ENCODE data around the gene MZB1. TPM values are rescaled to one million over a fixed set of nuclear protein-coding genes. Genes with fewer than 3 reads are reported as not detected.

Gene MZB1
- total and polyA plus RNA-seq, 2 of the 8 experiments (the other 6 are each of a cell fraction or from before 2014, with no cell fraction given): 0.39 to 0.47 TPM

DNA sequence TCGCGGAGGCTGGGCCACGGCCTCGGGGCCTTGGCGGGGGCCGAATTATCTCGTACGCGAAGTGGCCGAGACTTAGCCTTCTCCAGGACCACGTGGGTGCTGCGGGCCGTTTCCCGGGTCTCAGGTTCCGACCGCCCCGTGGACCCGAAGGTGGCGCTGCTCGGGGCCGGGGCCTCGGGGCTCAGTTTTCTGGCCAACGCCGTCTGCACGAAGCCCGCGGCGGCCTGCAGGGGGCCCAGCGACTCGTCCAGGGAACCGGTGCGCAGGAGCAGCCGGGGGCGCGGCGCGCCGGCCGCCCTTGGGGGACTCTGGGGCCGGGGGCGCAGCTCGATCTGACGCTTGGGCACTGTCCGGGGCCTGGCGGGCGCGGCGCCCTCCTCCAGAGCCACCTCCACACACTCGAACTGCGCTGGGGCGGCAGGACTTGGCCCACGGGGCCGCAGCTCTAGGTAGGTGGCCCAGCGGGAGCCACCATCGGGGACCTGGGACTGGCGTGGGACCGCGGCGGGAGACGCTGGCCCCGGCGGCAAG lies 4.5 kb upstream of the MZB1 start:
- Histone ChIP-seq H2BK15ac (ENCODE audit: low read length) (no peak overlapping the region), H3K4me2 (ENCODE audit: insufficient read depth in 1 of 2, low read depth in 2 of 2, low read length in 2 of 2) (peak overlapping the region; percentile 82 to 85), H4K5ac (ENCODE audit: insufficient read length, low read depth, low read length) (no peak overlapping the region), H4K20me1 (replicated peaks in 1 of 2; ENCODE audit: control insufficient read depth in 1 of 2, insufficient read depth in 2 of 2, low read length in 2 of 2) (peaks cover 0 to 3% of the 10 kb centered on the region in 2 experiments), H3K14ac (ENCODE audit: insufficient read length) (no peak overlapping the region), H2BK120ac (replicated peaks; ENCODE audit: low read depth, low read length) (no peak overlapping the region), H4K91ac (replicated peaks; ENCODE audit: insufficient read length, low read length) (peak overlapping the region; percentile 62), H3K23ac (ENCODE audit: insufficient read length) (no peak overlapping the region), H3K9ac (replicated peaks in 1 of 4; ENCODE audit: extremely low read depth in 1 of 4, low read depth in 3 of 4, low read length in 3 of 4) (peak overlapping the region in 3 of 4 experiments; percentile 32 to 37 (median 34); a peak in 5 of 7 replicates), H3K27me3 (replicated peaks in 1 of 4; ENCODE audit: control insufficient read depth in 3 of 4, extremely low read depth in 1 of 4, insufficient read depth in 3 of 4, low read length in 3 of 4) (peaks cover 14 to 34% (median 28%) of the 10 kb centered on the region in 4 experiments; a peak in 6 of 7 replicates), H2BK20ac (ENCODE audit: low read length) (no peak overlapping the region), H2AFZ (ENCODE audit: low read length) (peak overlapping the region; percentile 56; the same call in 1 of the 2 replicates), H4K8ac (ENCODE audit: extremely low read depth, insufficient read depth, low read length) (peak overlapping the region; percentile 74; the same call in 1 of the 2 replicates), H3K79me2 (ENCODE audit: control insufficient read depth in 1 of 2, insufficient read depth in 2 of 2, low read length in 2 of 2) (no peaks in the 10 kb centered on the region), H3K9me3 (ENCODE audit: insufficient read depth in 2 of 2, low read depth in 1 of 2, low read length in 1 of 2) (no peaks in the 10 kb centered on the region), H3K4me1 (replicated peaks in 1 of 4; ENCODE audit: control insufficient read depth in 3 of 4, insufficient read depth in 4 of 4, low read length in 3 of 4) (peaks cover 0 to 29% (median 15%) of the 10 kb centered on the region in 4 experiments; a peak in 6 of 7 replicates), H3K56ac (replicated peaks; ENCODE audit: insufficient read length, low read depth, low read length) (no peak overlapping the region), H3K18ac (ENCODE audit: extremely low read depth, low read length) (peak overlapping the region; percentile 71), H2BK5ac (ENCODE audit: low read depth, low read length) (no peak overlapping the region), H3K27ac (ENCODE audit: low read depth, low read length) (no peak overlapping the region), H2BK12ac (ENCODE audit: low read depth, low read length) (no peak overlapping the region), H3K4ac (replicated peaks; ENCODE audit: insufficient read length, low read depth, low read length) (no peak overlapping the region), H3K79me1 (ENCODE audit: low read depth, low read length) (no peaks in the 10 kb centered on the region), H3K23me2 (ENCODE audit: low read depth, low read length) (peaks cover 27% of the 10 kb centered on the region; the same call in 1 of the 2 replicates), H3K36me3 (ENCODE audit: control insufficient read depth in 2 of 4, insufficient read depth in 4 of 4, low read length in 3 of 4) (no peaks in the 10 kb centered on the region), H3K4me3 (ENCODE audit: extremely low read depth in 1 of 4, insufficient read depth in 2 of 4, low read depth in 3 of 4, low read length in 4 of 4) (peak overlapping the region; percentile 42 to 68 (median 54)), H2AK5ac (ENCODE audit: low read depth, low read length) (no peak overlapping the region)
- DNase-seq (ENCODE audit: low read depth in 1 of 2, low spot score in 2 of 2) (peak in 1 of 2 experiments; percentile 85), FAIRE-seq (no peak)
- WGBS, 2 experiments (ENCODE audit: extremely low coverage in 1 of 2, insufficient coverage in 1 of 2, insufficient read length in 1 of 2, insufficient replicate concordance in 2 of 2, low coverage in 1 of 2, low lambda C conversion rate in 2 of 2, missing lambda C conversion rate in 1 of 2): 6% methylated on average over 59 of the region's 62 CpGs; no CpG with 5 or more reads in 1 of the 2 experiments
- CTCF ChIA-PET (ENCODE audit: partially characterized antibody): interaction anchor here (0.6 to 1.8 kb wide), 4 partner anchors 26 to 908 kb away, joined by 3 to 4 read pairs (median 3); partner anchors contain the start of gene PAIP2
- POLR2A ChIA-PET (ENCODE audit: partially characterized antibody): interaction anchor here (0.6 to 3.9 kb wide), 10 partner anchors 8 to 114 kb away, joined by 3 to 25 read pairs (median 4); partner anchors contain the start of gene MATR3
- TF ChIP-seq POU5F1 (IDR thresholded peaks at IDR 0.05; ENCODE audit: low read depth, low read length) (no peak), BACH1 (IDR thresholded peaks at IDR 0.05; ENCODE audit: low read length) (no peak), RNF2 (IDR thresholded peaks at IDR 0.05; ENCODE audit: borderline replicate concordance, low read depth, low read length, missing control alignments, poor library complexity, severe bottlenecking) (peak; percentile 6), ZNF274 (IDR thresholded peaks at IDR 0.05; ENCODE audit: borderline replicate concordance, extremely low read depth, low read length) (no peak), TAF1 (IDR thresholded peaks at IDR 0.05; ENCODE audit: low read depth, low read length) (no peak), SAP30 (IDR thresholded peaks at IDR 0.05; ENCODE audit: insufficient read depth, insufficient replicate concordance, low read length) (no peak), TAF7 (optimal IDR thresholded peaks at IDR 0.05; ENCODE audit: borderline replicate concordance, low read depth, low read length) (no peak), SUZ12 (IDR thresholded peaks at IDR 0.05; ENCODE audit: low read length) (peak; percentile 55; the same call in 1 of the 2 replicates), CTCF (IDR thresholded peaks at IDR 0.05; ENCODE audit: control extremely low read depth in 1 of 3, insufficient read depth in 1 of 3, low read depth in 1 of 3, low read length in 3 of 3) (peak in 2 of 3 experiments; percentile 50 to 84; a peak in 3 of 4 replicates)
